GM21619 (cell line): ENCODE results near the gene TPRN.

Experiments used
- ATAC-seq: cut with Tn5 transposase; IDR thresholded peaks from one replicate; pipeline ENCODE4 v1.9.1; 2021; ENCODE audit not compliant: unreplicated experiment

Gene TPRN

GRCh38 chr9:137175345-137175961, 25.1 kb downstream of the TPRN start:
- ATAC-seq, result no peak

GRCh38 chr9:137174722-137175293, 25.7 kb downstream of the TPRN start:
- ATAC-seq, result no peak

- no peak for ATAC-seq
These were observed 26.5 kb downstream of the TPRN start for GRCh38 chr9:137173796-137174664.

GRCh38 chr9:137172901-137173795, 27.4 kb downstream of the TPRN start:
- no peak for ATAC-seq

GRCh38 chr9:137171149-137171900, 29.2 kb downstream of the TPRN start:
- no peak for ATAC-seq

GRCh38 chr9:137170486-137171148, 29.9 kb downstream of the TPRN start:
- ATAC-seq, result no peak

- ATAC-seq, result no peak
These were observed 30.6 kb downstream of the TPRN start, which contains the start of gene LRRC26 for GRCh38 chr9:137169896-137170358. Gene LRRC26 (minus strand): TSS chr9:137170051. CDS start chr9:137169943, 108 bp downstream.

GRCh38 chr9:137168904-137169856, 31.4 kb downstream of the TPRN start:
- no peak for ATAC-seq

GRCh38 chr9:137168573-137168903, 32.0 kb downstream of the TPRN start:
- no peak for ATAC-seq

- no peak for ATAC-seq
These were observed 32.6 kb downstream of the TPRN start for GRCh38 chr9:137167747-137168572.

- ATAC-seq, result no peak
These were observed 33.2 kb downstream of the TPRN start for GRCh38 chr9:137167277-137167746.

- ATAC-seq, result no peak
These were observed 33.9 kb downstream of the TPRN start for GRCh38 chr9:137166380-137167229.

- ATAC-seq, result no peak
These were observed 35.2 kb downstream of the TPRN start for GRCh38 chr9:137165250-137165836.

- ATAC-seq, result no peak
These were observed 35.9 kb downstream of the TPRN start for GRCh38 chr9:137164370-137165249.

- ATAC-seq, result no peak
These were observed 36.7 kb downstream of the TPRN start for GRCh38 chr9:137163805-137164204.
